ENCODE data around the gene TMEM117.

Gene TMEM117

GRCh38 chr12:43937947-43938346 lies 102.1 kb downstream of the TMEM117 start:
- in situ Hi-C loops (cut with HindIII; ENCODE audit: low sequenced_read_pairs), result no loop called here

GRCh38 chr12:43942379-43942778 lies 106.5 kb downstream of the TMEM117 start:
- in situ Hi-C loops (cut with HindIII; ENCODE audit: low sequenced_read_pairs), result no loop called here

GRCh38 chr12:43945983-43946382 lies 110.1 kb downstream of the TMEM117 start:
- in situ Hi-C loops (cut with HindIII; ENCODE audit: low sequenced_read_pairs), result no loop called here

GRCh38 chr12:43951286-43951685 lies 115.4 kb downstream of the TMEM117 start:
- in situ Hi-C loops (cut with HindIII; ENCODE audit: low sequenced_read_pairs), result no loop called here

- in situ Hi-C loops (cut with HindIII; ENCODE audit: low sequenced_read_pairs), result no loop called here
Measured at GRCh38 chr12:43957732-43958372, 122.0 kb downstream of the TMEM117 start.

GRCh38 chr12:43964033-43964432 lies 128.2 kb downstream of the TMEM117 start:
- in situ Hi-C loops (cut with HindIII; ENCODE audit: low sequenced_read_pairs), result no loop called here

GRCh38 chr12:43964961-43965360 lies 129.1 kb downstream of the TMEM117 start:
- in situ Hi-C loops (cut with HindIII; ENCODE audit: low sequenced_read_pairs), result no loop called here

- in situ Hi-C loops (cut with HindIII; ENCODE audit: low sequenced_read_pairs), result no loop called here
Measured at GRCh38 chr12:43965899-43966298, 130.0 kb downstream of the TMEM117 start.

GRCh38 chr12:43968736-43969135 lies 132.9 kb downstream of the TMEM117 start:
- in situ Hi-C loops (cut with HindIII; ENCODE audit: low sequenced_read_pairs), result no loop called here

GRCh38 chr12:43969882-43970281 lies 134.0 kb downstream of the TMEM117 start:
- in situ Hi-C loops (cut with HindIII; ENCODE audit: low sequenced_read_pairs), result no loop called here

GRCh38 chr12:43973385-43973784 lies 137.5 kb downstream of the TMEM117 start:
- in situ Hi-C loops (cut with HindIII; ENCODE audit: low sequenced_read_pairs), result no loop called here

- in situ Hi-C loops (cut with HindIII; ENCODE audit: low sequenced_read_pairs), result no loop called here
Measured at GRCh38 chr12:43973993-43974392, 138.1 kb downstream of the TMEM117 start.

GRCh38 chr12:43976027-43976426 lies 140.1 kb downstream of the TMEM117 start:
- in situ Hi-C loops (cut with HindIII; ENCODE audit: low sequenced_read_pairs), result no loop called here

GRCh38 chr12:43978556-43978955 lies 142.7 kb downstream of the TMEM117 start:
- in situ Hi-C loops (cut with HindIII; ENCODE audit: low sequenced_read_pairs), result no loop called here

GRCh38 chr12:43979450-43979849 lies 143.6 kb downstream of the TMEM117 start:
- in situ Hi-C loops (cut with HindIII; ENCODE audit: low sequenced_read_pairs), result no loop called here

GRCh38 chr12:43980627-43981191 lies 144.8 kb downstream of the TMEM117 start:
- in situ Hi-C loops (cut with HindIII; ENCODE audit: low sequenced_read_pairs), result no loop called here

GRCh38 chr12:43981726-43982125 lies 145.8 kb downstream of the TMEM117 start:
- in situ Hi-C loops (cut with HindIII; ENCODE audit: low sequenced_read_pairs), result no loop called here

- in situ Hi-C loops (cut with HindIII; ENCODE audit: low sequenced_read_pairs), result no loop called here
Measured at GRCh38 chr12:43982544-43982943, 146.7 kb downstream of the TMEM117 start.

GRCh38 chr12:43988838-43989560 lies 153.1 kb downstream of the TMEM117 start:
- in situ Hi-C loops (cut with HindIII; ENCODE audit: low sequenced_read_pairs), result no loop called here

- in situ Hi-C loops (cut with HindIII; ENCODE audit: low sequenced_read_pairs), result no loop called here
Measured at GRCh38 chr12:43992856-43993255, 157.0 kb downstream of the TMEM117 start.

GRCh38 chr12:44000309-44000952 lies 164.6 kb downstream of the TMEM117 start:
- in situ Hi-C loops (cut with HindIII; ENCODE audit: low sequenced_read_pairs), result no loop called here

GRCh38 chr12:44002607-44003006 lies 166.7 kb downstream of the TMEM117 start:
- in situ Hi-C loops (cut with HindIII; ENCODE audit: low sequenced_read_pairs), result no loop called here
